RWPE2 (cell line): Measurements from ENCODE around the gene DCK.

Experiments used
- ATAC-seq: fragments of 200-7000 bp; cut with Tn5 transposase; 3 replicates; pipeline ENCODE4 v1.9.1; 2021; ENCODE audit warnings: low read depth
- DNase-seq: peaks from one replicate; pipeline ENCODE4 v3.0.0-alpha.2; 2020; ENCODE audit warnings: low spot score
- H3K27ac ChIP-seq: fragments of 450-650 bp; 2 replicates; pipeline ENCODE4 v1.5.1; 2017; ENCODE audit warnings: mild to moderate bottlenecking; ENCODE audit not compliant: poor library complexity, severe bottlenecking
- H3K27me3 ChIP-seq: fragments of 250-450 bp; sonication (Bioruptor Pico); 2 replicates; pipeline ENCODE4 v1.5.1; 2021; ENCODE audit warnings: mild to moderate bottlenecking, moderate library complexity; ENCODE audit not compliant: insufficient read depth, poor library complexity, severe bottlenecking
- H3K36me3 ChIP-seq: fragments of 250-450 bp; sonication (Bioruptor Pico); 2 replicates; pipeline ENCODE4 v1.5.1; 2020; ENCODE audit warnings: low read depth, mild to moderate bottlenecking, moderate library complexity
- H3K4me1 ChIP-seq: fragments of 250-450 bp; sonication (Bioruptor Pico); 2 replicates; pipeline ENCODE4 v1.5.1; 2021; ENCODE audit warnings: mild to moderate bottlenecking, moderate library complexity; ENCODE audit not compliant: insufficient read depth, poor library complexity, severe bottlenecking
- H3K4me3 ChIP-seq: fragments of 250-450 bp; sonication (Bioruptor Pico); 2 replicates; pipeline ENCODE4 v1.5.1; 2021; ENCODE audit warnings: mild to moderate bottlenecking, moderate library complexity; ENCODE audit not compliant: severe bottlenecking
- H3K9me3 ChIP-seq: fragments of 250-450 bp; sonication (Bioruptor Pico); 2 replicates; pipeline ENCODE4 v1.5.1; 2021; ENCODE audit warnings: mild to moderate bottlenecking, moderate library complexity; ENCODE audit not compliant: severe bottlenecking
- CTCF ChIP-seq: fragments of 450-650 bp; IDR thresholded peaks from one replicate; pipeline ENCODE4 v1.5.1; 2017; ENCODE audit warnings: mild to moderate bottlenecking, moderate library complexity; ENCODE audit not compliant: poor library complexity, severe bottlenecking

The DCK gene

GRCh38 chr4:70991596-70991995 is 1.9 kb upstream of the DCK start:
- ATAC-seq: no peak
- Histone ChIP-seq H3K9me3 (no peaks in the 10 kb centered on the region), H3K4me3 (no peak overlapping the region), H3K36me3 (no peaks in the 10 kb centered on the region), H3K27me3 (no peaks in the 10 kb centered on the region), H3K27ac (no peak overlapping the region), H3K4me1 (peaks cover 3% of the 10 kb centered on the region)
- TF ChIP-seq CTCF: no peak
- no peak for DNase-seq

GRCh38 chr4:70992391-70992881 is 1.0 kb upstream of the DCK start:
- Histone ChIP-seq H3K27me3 (no peaks in the 10 kb centered on the region), H3K36me3 (peaks cover 4% of the 10 kb centered on the region; the same call in 1 of the 2 replicates), H3K4me3 (no peak overlapping the region), H3K4me1 (peaks cover 6% of the 10 kb centered on the region), H3K9me3 (no peaks in the 10 kb centered on the region), H3K27ac (peak overlapping the region; percentile 63)
- no peak for DNase-seq
- no peak for TF ChIP-seq CTCF
- no peak for ATAC-seq

- Histone ChIP-seq H3K27ac (peak overlapping the region; percentile 63), H3K9me3 (no peaks in the 10 kb centered on the region), H3K4me3 (peak overlapping the region; percentile 57), H3K27me3 (no peaks in the 10 kb centered on the region), H3K4me1 (peaks cover 6% of the 10 kb centered on the region), H3K36me3 (peaks cover 20% of the 10 kb centered on the region)
- TF ChIP-seq CTCF: no peak
- DNase-seq: no peak
- no peak for ATAC-seq
Observed at GRCh38 chr4:70994069-70994366, 569 bp downstream of the DCK start.

DNA sequence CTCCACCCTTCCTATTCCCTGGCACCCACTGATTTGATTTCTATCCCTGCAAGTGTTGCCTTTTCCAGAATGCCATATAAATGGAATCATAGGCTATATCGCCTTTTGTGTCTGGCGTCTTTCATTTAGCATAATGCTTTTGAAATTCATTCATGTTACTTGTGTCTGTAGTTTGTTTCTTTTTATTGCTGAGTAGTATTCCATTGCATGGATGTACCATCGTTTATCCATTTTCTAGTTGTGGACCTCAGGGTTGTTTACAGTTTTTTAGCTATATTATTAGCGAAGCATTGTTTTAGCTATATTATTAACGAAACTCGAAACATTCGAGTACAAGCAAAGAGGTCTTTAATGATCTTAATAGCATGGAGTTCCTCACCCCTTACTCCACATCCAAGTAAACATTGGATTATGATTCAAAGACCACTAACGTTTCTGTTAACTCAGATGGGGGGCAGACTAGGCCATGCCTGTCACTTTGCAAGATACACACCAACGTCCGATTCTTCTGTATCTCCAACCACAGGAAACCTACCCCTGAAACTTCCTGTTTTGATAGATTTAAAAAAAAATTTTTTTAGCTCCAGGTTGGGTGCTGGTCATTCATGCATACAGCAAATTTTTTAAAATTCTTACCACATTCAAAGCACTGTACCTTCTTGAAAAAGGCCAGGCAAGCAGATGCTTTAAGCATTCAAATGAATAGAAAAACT is 1.1 kb downstream of the DCK start:
- Histone ChIP-seq H3K27ac (peak overlapping the region; percentile 63), H3K4me1 (peaks cover 6% of the 10 kb centered on the region), H3K27me3 (no peaks in the 10 kb centered on the region), H3K36me3 (peaks cover 24% of the 10 kb centered on the region), H3K4me3 (peak overlapping the region; percentile 57), H3K9me3 (no peaks in the 10 kb centered on the region)
- ATAC-seq (no peak), DNase-seq (no peak)
- no peak for TF ChIP-seq CTCF

DNA sequence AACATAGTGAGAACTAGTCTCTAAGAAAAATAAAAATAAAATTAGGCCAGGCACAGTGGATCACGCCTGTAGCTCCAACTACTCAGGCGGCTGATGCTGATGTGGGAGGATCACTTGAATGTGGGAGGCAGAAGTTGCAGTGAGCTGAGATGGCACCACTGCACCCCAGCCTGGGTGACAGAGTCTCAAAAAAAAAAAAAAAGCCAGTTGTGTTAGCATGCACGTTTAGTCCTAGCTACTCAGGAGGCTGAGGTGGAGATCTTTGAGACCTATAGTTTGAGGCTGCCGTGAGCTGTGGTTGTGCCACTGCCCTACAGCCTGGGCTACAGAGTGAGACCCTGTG is 2.5 kb downstream of the DCK start:
- no peak overlapping the region for H3K4me3 ChIP-seq
- H3K36me3 ChIP-seq: peaks cover 24% of the 10 kb centered on the region
- DNase-seq (no peak), ATAC-seq (no peak)
- H3K27me3 ChIP-seq: no peaks in the 10 kb centered on the region
- no peak for TF ChIP-seq CTCF
- no peak overlapping the region for H3K27ac ChIP-seq
- H3K4me1 ChIP-seq: peaks cover 6% of the 10 kb centered on the region
- H3K9me3 ChIP-seq: no peaks in the 10 kb centered on the region
